NCI-H2081 treated with DMSO at 0.1 percent for 48 hours (cell line): ENCODE measurements around the gene SLC35B4.

Source experiments
- DNase-seq: peaks from one replicate; lab custom pipeline; 2025; lab: John Stamatoyannopoulos, UW

The SLC35B4 gene

GRCh38 chr7:134290286-134290685 lies 26.4 kb downstream of the SLC35B4 start:
- DNase-seq: no peak

GRCh38 chr7:134289841-134290240 lies 26.9 kb downstream of the SLC35B4 start:
- DNase-seq: no peak

- DNase-seq: no peak
Measured at GRCh38 chr7:134289423-134289822, 27.3 kb downstream of the SLC35B4 start.

- no peak for DNase-seq
Measured at GRCh38 chr7:134287916-134288659, 28.6 kb downstream of the SLC35B4 start.

GRCh38 chr7:134284952-134285351 lies 31.8 kb downstream of the SLC35B4 start:
- DNase-seq: no peak

GRCh38 chr7:134284011-134284410 lies 32.7 kb downstream of the SLC35B4 start:
- no peak for DNase-seq

GRCh38 chr7:134280508-134280907 lies 36.2 kb downstream of the SLC35B4 start:
- DNase-seq: no peak

- DNase-seq: no peak
Measured at GRCh38 chr7:134279898-134280297, 36.8 kb downstream of the SLC35B4 start.

- no peak for DNase-seq
Measured at GRCh38 chr7:134279336-134279735, 37.4 kb downstream of the SLC35B4 start.

GRCh38 chr7:134278502-134279153 lies 38.1 kb downstream of the SLC35B4 start:
- DNase-seq: no peak

GRCh38 chr7:134276951-134277350 lies 39.8 kb downstream of the SLC35B4 start:
- DNase-seq: no peak

- no peak for DNase-seq
Measured at GRCh38 chr7:134262322-134262721, 54.4 kb downstream of the SLC35B4 start.

GRCh38 chr7:134255814-134256213 lies 60.9 kb downstream of the SLC35B4 start:
- no peak for DNase-seq

GRCh38 chr7:134254311-134254710 lies 62.4 kb downstream of the SLC35B4 start:
- no peak for DNase-seq

GRCh38 chr7:134248196-134248595 lies 68.5 kb downstream of the SLC35B4 start:
- no peak for DNase-seq

GRCh38 chr7:134246761-134247160 lies 70.0 kb downstream of the SLC35B4 start:
- DNase-seq: no peak

GRCh38 chr7:134246347-134246746 lies 70.4 kb downstream of the SLC35B4 start:
- no peak for DNase-seq

GRCh38 chr7:134245253-134245652 lies 71.5 kb downstream of the SLC35B4 start:
- no peak for DNase-seq
